Activated T-helper 9 cell treated with anti-CD3 and anti-CD28 coated beads, Interleukin-2, amount 50 U/mL, for 16 hours (primary cell): Measurements from ENCODE around the gene SUSD5.
"Not testable (repeated sequence)": the region's sequence is repeated elsewhere in the genome, so short reads cannot be mapped to it uniquely, and the experiment has no call there.

Source experiments
- DNase-seq: peaks from one replicate; pipeline ENCODE4 v3.0.0-alpha.2; 2020; ENCODE audit warnings: low read depth

SUSD5 gene

GRCh38 chr3:33194303-33194702 lies 24.3 kb downstream of the SUSD5 start:
- no peak for DNase-seq

- DNase-seq: no peak
These were observed 31.3 kb downstream of the SUSD5 start for GRCh38 chr3:33187368-33187634.

GRCh38 chr3:33186524-33187367 lies 31.9 kb downstream of the SUSD5 start:
- no peak for DNase-seq

DNA sequence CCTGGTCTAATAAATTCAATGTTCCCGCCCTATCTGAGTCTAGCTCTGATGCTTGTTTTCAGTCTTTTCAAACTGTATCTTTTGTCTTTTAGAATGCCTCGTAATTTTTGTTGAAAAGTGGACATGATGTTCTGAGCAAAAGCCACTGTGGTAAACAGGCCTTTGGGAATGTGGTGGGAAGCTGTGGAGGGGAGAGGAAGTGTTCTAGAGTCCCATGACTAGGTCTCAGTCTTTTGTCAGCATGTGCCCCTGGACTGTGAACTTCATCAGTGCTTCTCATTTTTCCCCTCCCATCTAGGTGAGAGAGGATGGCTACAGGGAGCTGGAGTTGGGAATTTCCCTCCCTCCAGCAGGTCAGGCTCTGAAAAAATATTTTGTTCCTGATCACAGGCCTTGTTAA lies 33.7 kb downstream of the SUSD5 start:
- DNase-seq: no peak

DNA sequence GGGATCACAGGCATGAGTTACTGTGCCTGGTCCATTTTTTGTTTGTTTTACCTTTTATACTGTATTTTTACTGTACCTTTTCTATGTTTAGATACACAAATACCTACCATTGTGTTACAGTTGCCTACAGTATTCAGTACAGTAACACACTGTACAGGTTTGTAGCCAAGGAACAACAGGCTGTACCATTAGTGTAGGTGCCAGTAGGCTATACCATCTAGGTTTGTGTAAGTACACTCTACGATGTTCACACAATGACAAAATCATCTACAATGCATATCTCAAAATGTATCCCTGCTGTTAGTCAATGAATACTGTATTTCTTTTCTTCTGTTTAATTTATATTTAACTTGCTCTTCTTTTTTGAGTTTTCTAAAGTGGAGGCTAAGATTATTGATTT lies 37.0 kb downstream of the SUSD5 start:
- not testable (repeated sequence) for DNase-seq

DNA sequence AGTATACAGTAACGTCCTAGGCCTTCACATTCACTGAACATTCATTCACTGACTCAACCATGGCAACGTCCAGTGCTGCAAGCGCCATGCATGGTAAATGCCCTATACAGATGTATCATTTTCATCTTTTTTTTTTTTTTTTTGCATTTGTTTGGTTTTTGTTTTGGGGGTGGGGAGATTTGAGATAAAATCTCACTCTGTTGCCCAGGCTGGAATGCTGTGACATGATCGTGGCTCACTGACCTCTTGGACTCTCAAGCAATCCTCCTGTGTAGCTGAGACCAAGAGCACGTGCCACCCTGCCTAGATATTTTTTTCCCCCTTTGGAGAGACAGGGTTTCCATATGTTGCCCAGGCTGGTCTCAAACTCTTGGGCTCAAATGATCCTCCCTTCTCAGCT lies 37.4 kb downstream of the SUSD5 start:
- DNase-seq: no peak

- DNase-seq: no peak
These were observed 39.5 kb downstream of the SUSD5 start for GRCh38 chr3:33179132-33179531.

GRCh38 chr3:33174711-33175414 lies 43.7 kb downstream of the SUSD5 start:
- no peak for DNase-seq

DNA sequence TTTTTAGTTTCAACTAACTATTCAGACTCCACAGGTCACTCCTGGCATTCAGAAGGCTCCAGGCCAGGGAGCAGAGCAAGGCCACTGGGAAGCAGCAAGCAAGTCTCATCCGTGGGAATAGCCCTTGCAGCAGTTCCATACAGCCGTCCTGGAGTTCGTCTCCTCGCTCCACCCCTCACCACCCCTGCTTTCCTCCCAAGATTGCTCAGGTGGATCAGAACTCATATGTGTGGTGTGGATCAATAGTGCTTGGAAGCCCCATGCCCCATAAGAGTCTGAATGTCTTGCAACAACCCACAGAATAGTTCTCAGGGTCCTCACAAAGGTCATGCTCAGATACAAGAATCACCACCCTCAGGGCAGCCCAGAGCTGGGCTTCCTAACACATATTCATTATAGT lies 44.5 kb downstream of the SUSD5 start:
- no peak for DNase-seq

- no peak for DNase-seq
These were observed 44.9 kb downstream of the SUSD5 start for GRCh38 chr3:33173672-33174071.

DNA sequence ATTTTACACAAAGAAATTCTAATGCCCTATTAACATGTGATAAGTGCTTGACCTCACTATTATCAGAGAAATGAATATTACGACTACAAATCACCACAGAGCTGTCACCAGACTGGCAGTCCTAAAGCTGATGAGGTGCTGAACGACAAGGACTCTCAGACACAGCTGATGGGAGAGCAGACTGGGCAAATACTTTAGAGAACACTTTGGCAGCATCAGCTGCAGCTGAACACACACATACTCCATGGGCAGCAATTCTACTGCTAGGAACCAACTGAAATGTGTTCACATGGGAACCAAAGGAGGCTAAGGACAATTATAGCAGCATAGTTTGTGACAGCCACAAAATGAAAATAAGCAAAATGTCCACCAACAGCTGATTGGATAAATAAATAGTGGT lies 45.5 kb downstream of the SUSD5 start:
- no peak for DNase-seq

DNA sequence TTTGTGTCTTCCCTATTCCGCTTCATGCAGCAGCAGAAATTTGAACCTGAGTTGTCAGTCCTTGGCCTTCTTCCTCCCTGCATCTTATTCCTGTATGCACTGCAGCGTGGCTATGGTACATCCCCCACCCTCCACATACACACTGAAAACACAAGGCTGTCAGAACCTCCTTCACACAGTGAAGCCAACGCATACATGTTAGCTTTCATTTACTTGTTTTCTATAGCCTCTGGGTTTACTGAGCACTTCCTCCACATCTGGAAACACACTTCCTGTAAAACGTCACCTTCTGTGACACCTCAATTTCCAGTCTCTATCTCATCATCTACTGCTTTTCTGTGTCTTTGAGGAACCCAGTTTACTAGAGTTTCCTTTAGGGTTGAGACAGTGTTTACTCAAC lies 47.0 kb downstream of the SUSD5 start:
- DNase-seq: no peak

- DNase-seq: no peak
These were observed 48.1 kb downstream of the SUSD5 start for GRCh38 chr3:33170531-33170930.

DNA sequence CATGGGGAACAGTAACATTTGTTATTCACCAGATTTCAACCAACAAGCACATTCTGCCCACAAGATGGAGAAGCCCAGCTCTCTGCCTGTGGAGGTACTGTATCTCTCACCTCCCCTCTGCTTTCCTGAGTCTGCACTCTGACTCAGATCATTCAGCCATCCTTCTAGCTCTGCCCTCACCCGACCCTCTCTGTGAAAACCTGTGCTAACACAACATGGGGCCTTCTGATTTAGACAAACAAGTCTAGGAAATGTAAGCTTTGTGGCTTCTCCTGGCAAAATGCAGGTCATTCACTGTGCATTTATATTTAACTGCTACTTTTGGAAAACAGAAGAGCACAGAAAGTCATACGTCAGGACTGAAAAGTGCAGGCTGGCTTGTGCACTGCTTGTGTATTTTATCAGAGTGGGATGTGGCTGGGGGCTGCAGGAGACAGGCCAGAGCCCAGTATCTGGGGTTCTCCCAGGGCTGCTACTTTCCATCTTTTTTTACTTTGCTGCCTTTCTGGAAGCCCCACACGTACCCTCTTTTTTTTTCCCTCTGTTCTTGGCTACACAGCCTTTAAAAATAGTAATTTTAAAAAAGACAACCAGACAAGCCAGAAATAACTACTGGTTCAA lies 50.8 kb downstream of the SUSD5 start:
- DNase-seq: no peak

DNA sequence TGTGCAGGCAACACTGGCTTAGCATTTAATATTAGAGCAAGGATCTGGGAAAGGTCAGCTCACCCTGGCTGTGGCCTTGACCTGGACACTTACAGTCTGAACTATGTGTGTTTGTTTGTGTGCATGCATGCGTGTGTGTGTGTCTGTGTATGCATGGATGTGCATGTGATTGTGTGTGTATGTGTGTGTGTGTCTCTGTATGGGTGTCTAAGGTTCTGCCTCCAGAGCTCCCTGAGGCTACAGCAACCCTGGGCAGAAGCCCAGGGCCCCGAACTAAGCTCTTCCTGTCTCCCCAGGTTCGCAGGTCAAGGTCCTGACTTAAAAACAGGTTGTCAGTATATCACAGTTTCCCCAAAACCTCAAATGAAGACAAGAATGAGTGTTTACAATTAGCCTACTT lies 51.3 kb downstream of the SUSD5 start:
- no peak for DNase-seq

DNA sequence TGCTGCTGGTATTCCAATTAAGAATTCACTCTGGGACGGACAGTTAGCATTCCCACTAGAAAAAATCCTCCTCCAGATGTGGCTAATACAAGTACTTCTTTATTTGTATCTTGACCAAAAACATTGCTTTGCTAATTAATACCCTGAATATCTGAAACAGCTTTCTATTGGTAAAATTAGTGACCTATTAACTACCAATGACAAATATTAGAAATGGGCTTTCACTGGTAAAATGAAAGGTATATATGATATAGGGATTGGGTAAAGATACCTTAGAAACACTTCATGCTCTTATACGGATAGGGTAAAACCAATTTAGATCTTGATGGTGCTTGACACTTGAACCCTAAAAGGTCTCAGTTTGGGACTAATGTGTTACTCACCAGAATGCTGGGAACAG lies 52.5 kb downstream of the SUSD5 start:
- DNase-seq: no peak

- no peak for DNase-seq
These were observed 53.2 kb downstream of the SUSD5 start for GRCh38 chr3:33165372-33165771.

DNA sequence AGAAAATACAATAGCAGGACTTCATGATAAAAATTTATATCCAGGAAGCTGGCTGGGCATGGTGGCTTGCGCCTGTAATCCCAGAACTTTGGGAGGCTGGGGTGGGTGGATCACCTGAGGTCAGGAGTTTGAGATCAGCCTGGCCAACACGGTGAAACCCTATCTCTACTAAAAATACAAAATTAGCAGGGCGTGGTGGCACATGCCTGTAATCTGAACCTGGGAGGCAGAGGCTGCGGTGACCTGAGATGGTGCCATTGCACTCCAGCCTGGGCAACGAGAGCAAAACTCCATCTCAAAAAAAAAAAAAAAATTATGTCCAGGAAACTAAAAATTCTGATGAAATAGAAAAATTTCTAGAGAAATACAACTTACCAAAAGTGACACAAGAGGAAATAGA lies 56.0 kb downstream of the SUSD5 start:
- not testable (repeated sequence) for DNase-seq

- DNase-seq: no peak
These were observed 58.6 kb downstream of the SUSD5 start for GRCh38 chr3:33159981-33160380.

DNA sequence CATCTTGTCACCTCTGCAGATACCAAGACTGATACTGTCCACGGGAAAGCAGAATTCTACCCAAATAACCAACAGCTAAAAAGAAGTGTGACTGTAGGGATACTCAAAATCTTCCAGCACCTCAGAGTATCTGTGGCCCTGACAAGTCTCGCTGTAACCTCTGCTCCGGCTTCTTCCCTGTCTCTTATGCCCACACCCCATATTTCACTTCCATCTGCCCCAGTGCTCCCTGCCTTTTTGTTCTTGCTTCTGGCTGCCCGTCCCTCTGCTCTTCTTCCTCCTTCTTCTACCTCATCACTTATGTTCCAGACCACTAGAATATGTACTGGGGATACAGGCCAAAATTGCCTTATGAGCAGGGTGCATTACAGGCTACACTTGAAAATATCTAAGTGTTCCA lies 59.4 kb downstream of the SUSD5 start:
- no peak for DNase-seq

DNA sequence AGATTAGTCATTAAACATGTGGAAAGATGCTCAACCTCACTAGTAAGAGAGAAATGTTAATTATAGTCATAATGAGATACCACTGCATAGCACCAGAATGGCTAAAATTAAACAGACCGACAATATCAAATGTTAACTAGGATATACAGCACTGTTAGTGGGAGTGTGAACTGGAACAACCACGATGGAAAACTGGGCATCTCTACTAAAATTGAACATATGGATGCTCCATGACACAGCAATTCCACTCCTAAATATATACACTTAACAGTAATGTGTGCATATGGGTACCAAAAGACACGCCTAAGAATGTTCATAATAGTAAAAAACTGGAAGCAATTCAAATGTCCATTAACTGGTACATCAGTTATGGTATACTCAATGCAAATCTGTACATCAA lies 63.3 kb downstream of the SUSD5 start:
- DNase-seq: no peak

GRCh38 chr3:33153782-33154181 lies 64.8 kb downstream of the SUSD5 start:
- no peak for DNase-seq
